Measurements from ENCODE around the gene ELAVL2.

Gene ELAVL2

DNA sequence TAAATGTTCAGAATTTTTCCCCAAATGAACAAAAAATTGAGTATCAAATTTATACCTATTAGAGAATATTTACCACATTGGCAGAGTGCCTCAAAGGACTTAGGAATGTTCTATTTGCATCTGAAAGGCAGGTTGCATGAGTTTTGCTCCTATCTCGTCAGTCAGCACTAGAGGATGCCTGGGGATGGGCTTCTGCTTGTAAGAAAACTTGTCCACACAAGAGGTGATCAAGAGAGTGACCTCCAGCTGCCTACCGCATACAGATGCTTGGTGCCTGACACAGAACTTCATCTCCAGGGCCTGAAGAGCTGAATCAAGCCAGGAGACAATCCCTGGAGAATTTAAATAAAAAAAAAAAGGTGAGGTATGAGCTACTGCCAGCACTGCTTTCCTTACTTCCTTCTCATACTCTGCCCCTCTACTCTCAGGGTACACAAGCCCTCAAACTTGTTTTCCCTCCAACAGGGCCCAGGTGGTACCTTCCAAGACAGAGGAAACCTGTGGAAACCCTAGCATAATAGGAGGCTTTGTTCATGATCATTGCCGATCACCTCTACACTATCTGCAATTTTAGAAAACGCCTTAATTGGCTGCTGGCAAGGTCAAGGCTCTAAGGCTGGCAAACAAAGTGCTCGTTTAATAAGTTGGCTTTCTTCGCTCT lies 166.6 kb downstream of the ELAVL2 start:
- DNase-seq (ENCODE audit: low read depth) = no peak

DNA sequence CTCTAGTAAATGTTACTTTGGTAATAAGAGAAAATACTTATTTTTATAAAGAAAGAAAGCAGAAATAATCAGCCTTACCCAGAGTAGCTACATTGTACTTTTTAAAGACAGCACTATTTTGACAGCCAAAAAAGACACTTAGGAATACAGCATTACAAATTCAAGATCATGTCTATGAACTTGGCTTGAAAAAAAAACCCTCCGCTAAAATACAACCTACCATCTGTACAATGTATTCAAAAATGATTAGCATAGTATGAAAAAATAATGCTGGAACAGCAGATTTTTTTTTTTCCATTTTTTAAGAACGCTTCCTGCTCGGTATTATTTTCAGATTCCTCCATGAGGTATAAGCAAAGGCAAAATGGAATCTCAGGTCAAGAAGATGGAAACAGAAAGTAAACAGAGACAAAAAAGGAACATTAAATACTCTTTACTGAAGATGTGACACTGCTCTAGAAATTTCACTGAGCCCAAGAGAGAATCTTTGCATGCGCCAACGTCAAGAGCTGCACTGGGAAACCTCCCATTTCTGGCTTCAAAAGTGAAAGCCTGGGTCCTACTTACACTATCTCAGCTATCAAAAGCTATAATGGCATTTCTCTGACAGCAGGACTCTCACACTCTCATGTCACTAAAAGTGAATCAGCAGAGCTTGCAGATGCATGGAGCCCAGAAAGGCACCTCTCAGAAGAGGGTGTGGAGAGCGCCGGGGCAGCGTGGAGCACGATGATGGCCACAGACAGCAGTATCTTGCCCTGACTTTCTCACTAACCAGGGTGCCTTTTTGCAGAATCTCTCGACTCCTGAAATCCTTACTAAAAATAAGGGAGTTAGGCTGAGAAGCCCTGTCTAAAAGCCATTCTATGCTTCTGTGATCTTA lies 167.4 kb downstream of the ELAVL2 start:
- DNase-seq (ENCODE audit: low read depth) = no peak

DNA sequence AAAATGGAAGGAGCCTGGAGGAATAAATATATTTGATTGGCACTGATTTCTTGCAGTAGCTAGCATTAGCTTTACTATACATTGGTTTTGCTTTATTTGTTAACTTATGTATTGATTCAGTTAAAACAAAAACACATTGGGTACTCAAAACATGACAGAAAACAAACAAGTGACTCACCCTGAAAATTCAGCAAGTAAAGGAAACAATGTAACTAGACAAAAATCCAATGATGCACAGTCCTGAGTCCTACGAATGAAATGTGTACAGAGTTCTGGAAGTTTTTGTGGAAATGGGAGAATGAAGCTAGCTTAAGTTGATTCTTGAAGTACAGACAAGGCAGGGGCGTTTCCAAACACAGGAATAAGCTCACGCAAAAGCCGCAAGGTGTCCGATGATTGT lies 175.0 kb downstream of the ELAVL2 start:
- DNase-seq (ENCODE audit: low read depth) = no peak

DNA sequence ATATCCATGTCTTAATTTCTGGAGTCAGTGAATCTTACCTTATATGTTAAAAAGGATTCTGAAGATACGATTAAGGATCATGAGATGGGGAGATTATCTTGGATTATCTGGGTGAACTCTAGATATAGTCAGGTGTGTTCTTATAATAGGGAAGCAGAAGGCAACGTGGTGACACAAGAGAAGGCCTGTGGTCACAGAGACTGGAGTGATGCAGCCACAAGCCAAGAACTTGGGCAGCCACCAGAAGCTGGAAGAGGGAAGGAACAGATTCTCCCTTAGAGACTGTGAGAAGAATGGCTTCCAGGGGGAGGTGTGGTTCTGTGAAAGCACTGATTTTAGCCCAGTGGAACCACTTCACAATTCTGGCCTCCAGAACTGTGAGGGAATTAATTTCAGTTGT lies 177.4 kb downstream of the ELAVL2 start:
- DNase-seq (ENCODE audit: low read depth) = no peak

DNA sequence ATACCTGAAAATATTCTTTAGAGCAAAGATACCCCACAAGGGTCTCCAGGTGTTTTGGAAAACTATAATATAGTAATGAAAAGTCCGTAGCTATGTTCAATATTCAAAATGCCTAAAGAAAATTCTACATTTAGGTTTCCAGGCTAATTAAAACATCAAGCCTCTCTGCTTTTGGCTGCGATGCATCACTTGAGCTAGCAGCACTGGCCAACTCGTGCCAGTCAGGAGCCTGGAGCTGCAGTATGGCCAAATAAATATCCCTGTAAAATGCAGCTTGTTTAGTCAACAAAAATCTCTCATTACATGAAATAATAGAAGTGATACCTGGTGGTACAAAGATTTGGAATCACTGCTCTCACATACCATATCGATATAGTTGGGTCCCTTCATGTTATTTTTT lies 181.1 kb downstream of the ELAVL2 start:
- no peak for DNase-seq (ENCODE audit: low read depth)

DNA sequence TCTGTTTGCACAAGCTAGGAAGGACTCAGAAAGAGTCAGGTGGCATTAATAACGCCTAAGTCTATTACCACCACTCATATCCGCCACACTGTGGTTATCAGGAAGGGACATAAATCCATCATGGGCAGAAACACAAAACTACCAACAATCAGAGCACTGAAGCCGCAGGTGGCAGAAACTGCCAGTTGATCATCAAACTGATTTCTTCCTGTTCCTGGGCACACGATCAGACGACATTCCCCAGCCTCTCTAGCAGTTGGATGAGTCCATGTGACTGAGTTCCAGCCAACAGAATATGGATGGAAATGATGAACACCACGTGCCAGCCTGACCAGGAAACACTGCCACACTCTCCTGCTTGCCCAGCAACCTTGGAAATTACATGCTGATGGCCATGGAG lies 181.7 kb downstream of the ELAVL2 start:
- no peak for DNase-seq (ENCODE audit: low read depth)

DNA sequence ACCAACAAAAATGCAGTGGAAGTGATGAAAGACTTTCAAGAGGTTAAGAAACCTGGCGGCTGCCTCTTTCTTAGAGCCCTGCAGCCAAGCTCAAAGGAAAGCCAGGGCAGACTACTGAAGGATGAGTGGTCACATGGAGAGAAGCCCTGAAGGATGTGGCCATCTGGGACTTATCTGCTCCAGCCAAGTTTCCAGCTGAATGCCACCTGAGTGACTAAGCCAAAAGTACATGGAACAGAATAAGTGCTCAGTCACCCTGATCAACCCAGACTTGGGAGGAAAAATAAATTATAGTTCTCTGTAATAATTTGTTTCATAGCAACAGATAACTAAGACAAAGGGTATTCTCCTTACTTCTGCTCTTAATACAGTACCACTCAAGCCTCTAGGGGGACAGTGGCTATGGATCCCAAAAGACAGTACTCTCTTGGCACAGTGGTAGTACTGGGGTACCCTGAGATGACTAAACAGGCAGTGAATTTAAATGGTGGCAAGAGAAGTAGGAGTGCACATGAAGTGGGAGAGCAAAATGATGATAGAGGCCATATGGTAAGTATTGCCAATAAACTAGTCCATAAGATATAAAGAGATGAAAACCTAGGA lies 182.3 kb downstream of the ELAVL2 start:
- DNase-seq (ENCODE audit: low read depth) = no peak

All from activated gamma-delta T cell treated with anti-CD3 and anti-CD28 coated beads, Interleukin-2, amount 50 U/mL, for 16 hours (primary cell).